HepG2 (cell line): Measurements from ENCODE around the gene SMARCA4. TPM values are rescaled to one million over a fixed set of nuclear protein-coding genes. Genes with fewer than 3 reads are reported as not detected.

Source experiments
- ATAC-seq: fragments of 200-7000 bp; cut with Tn5 transposase; 3 replicates; pipeline ENCODE4 v1.9.1; 2020; ENCODE audit warnings: mild to moderate bottlenecking, moderate library complexity
- BruUV-seq: library from RNA; stranded (reverse); fragments of 400-500 nt; replicated peaks from 2 replicates; lab custom pipeline; 2021; lab: Mats Ljungman, UMichigan
- CTCF ChIA-PET: fragments of 300-600 bp; formaldehyde crosslinking; extraction: SDS; loops from one replicate; lab custom pipeline; 2021; ENCODE audit warnings: low total read pairs, inconsistent platforms, low intra/inter-chr PET ratio; lab: Yijun Ruan, JAX
- POLR2A ChIA-PET: fragments of 350-600 bp; sonication (Branson Sonifier 250); formaldehyde crosslinking; loops from one replicate; lab custom pipeline; 2020; ENCODE audit warnings: antibody characterized with exemption, inconsistent platforms; lab: Yijun Ruan, JAX
- DNase-seq: peaks from one replicate; pipeline ENCODE4 v3.0.0-alpha.2; 2015; ENCODE audit warnings: low spot score
- FAIRE-seq: peaks from 3 replicates; lab custom pipeline; 2011; peaks lifted over from hg19 to GRCh38; lab: Jason Lieb, UNC
- H2AFZ ChIP-seq: one replicate; pipeline ENCODE4 v1.6.1; 2011; ENCODE audit warnings: low read length, inconsistent platforms
- H3K27ac ChIP-seq: fragments of 300-600 bp; 3 replicates; pipeline ENCODE4 v1.8.0; 2011; ENCODE audit warnings: mixed run types, mild to moderate bottlenecking, mixed read lengths, low read length, inconsistent platforms; ENCODE audit not compliant: insufficient read depth; ENCODE audit errors: extremely low read length
- H3K27me3 ChIP-seq, 2 experiments: fragments of 200-600 bp in 1 of 2; 2 replicates in 1 of 2; 3 replicates in 1 of 2; pipeline versions ENCODE4 v1.6.0 to v1.8.0; 2011; ENCODE audit warnings: low read length in 2 of 2, mild to moderate bottlenecking in 2 of 2, moderate library complexity in 2 of 2, inconsistent platforms in 1 of 2; ENCODE audit not compliant: insufficient read depth in 2 of 2, control insufficient read depth in 1 of 2
- H3K36me3 ChIP-seq, 2 experiments: fragments of 200-600 bp in 1 of 2; replicated peaks in 1 of 2; 2 replicates in 1 of 2; 3 replicates in 1 of 2; pipeline versions ENCODE4 v1.5.1 to v1.8.0; 2011; ENCODE audit warnings: low read length in 2 of 2, inconsistent platforms in 1 of 2; ENCODE audit not compliant: insufficient read depth in 2 of 2, control insufficient read depth in 1 of 2
- H3K4me1 ChIP-seq: 2 replicates; pipeline ENCODE4 v1.5.1; 2012; ENCODE audit warnings: low read length, inconsistent platforms; ENCODE audit not compliant: insufficient read depth
- H3K4me2 ChIP-seq: 2 replicates; pipeline ENCODE4 v1.6.0; 2011; ENCODE audit warnings: low read depth, low read length, inconsistent platforms
- H3K4me3 ChIP-seq, 3 experiments: fragments of 200-600 bp in 1 of 3; sonication (generic), shearing (Covaris generic) in 1 of 3; replicated peaks in 1 of 3; 2 replicates each; pipeline ENCODE4 v1.5.1; 2011 to 2016; ENCODE audit warnings: low read length in 3 of 3, inconsistent platforms in 2 of 3, low read depth in 2 of 3, mild to moderate bottlenecking in 2 of 3, control low read depth in 1 of 3, mixed read lengths in 1 of 3; ENCODE audit not compliant: insufficient read depth in 1 of 3
- H3K79me2 ChIP-seq: one replicate; pipeline ENCODE4 v1.6.1; 2011; ENCODE audit warnings: low read length, inconsistent platforms; ENCODE audit not compliant: insufficient read depth
- H3K9ac ChIP-seq: 2 replicates; pipeline ENCODE4 v1.6.0; 2011; ENCODE audit warnings: mild to moderate bottlenecking, low read depth, low read length, inconsistent platforms; ENCODE audit not compliant: insufficient read depth
- H3K9me3 ChIP-seq: 2 replicates; pipeline ENCODE4 v1.5.1; 2012; ENCODE audit warnings: mild to moderate bottlenecking, low read length
- H4K20me1 ChIP-seq: 2 replicates; pipeline ENCODE4 v1.6.0; 2011; ENCODE audit warnings: inconsistent platforms, mild to moderate bottlenecking, low read length, moderate library complexity; ENCODE audit not compliant: insufficient read depth
- ETV6 ChIP-seq: sonication (generic); formaldehyde crosslinking; conservative IDR thresholded peaks from 2 replicates; pipeline ENCODE4 v1.4.0; 2020; ENCODE audit warnings: missing genetic modification reagents
- FOXK1 ChIP-seq: sonication (generic); formaldehyde crosslinking; IDR thresholded peaks from 2 replicates; pipeline ENCODE4 v1.4.0; 2020; ENCODE audit warnings: low read depth, missing genetic modification reagents, borderline replicate concordance
- HNF4A ChIP-seq: sonication (generic); formaldehyde crosslinking; IDR thresholded peaks from 2 replicates; pipeline ENCODE4 v1.4.0; 2020; ENCODE audit warnings: missing genetic modification reagents
- KDM6A ChIP-seq: IDR thresholded peaks from 2 replicates; pipeline ENCODE4 v1.6.1; 2016; ENCODE audit warnings: low read depth
- ONECUT2 ChIP-seq: sonication (generic); formaldehyde crosslinking; IDR thresholded peaks from 2 replicates; pipeline ENCODE4 v1.4.0; 2020; ENCODE audit warnings: missing genetic modification reagents
- PHF20 ChIP-seq: sonication (generic); formaldehyde crosslinking; IDR thresholded peaks from 2 replicates; pipeline ENCODE4 v1.5.0; 2020; ENCODE audit warnings: mild to moderate bottlenecking, missing genetic modification reagents
- RELA ChIP-seq: sonication (generic); formaldehyde crosslinking; IDR thresholded peaks from 2 replicates; pipeline ENCODE4 v1.4.0; 2020; ENCODE audit warnings: missing genetic modification reagents
- SMAD1 ChIP-seq: sonication (generic); formaldehyde crosslinking; IDR thresholded peaks from 2 replicates; pipeline ENCODE4 v1.4.0; 2020; ENCODE audit warnings: missing genetic modification reagents, low read depth, mild to moderate bottlenecking, borderline replicate concordance
- SP140L ChIP-seq: sonication (generic); formaldehyde crosslinking; IDR thresholded peaks from 2 replicates; pipeline ENCODE4 v1.4.0; 2020; ENCODE audit warnings: missing genetic modification reagents, borderline replicate concordance
- ZBTB20 ChIP-seq: sonication (generic); formaldehyde crosslinking; IDR thresholded peaks from 2 replicates; pipeline ENCODE4 v1.8.1; 2023; ENCODE audit warnings: missing genetic modification reagents, low read depth, mild to moderate bottlenecking, borderline replicate concordance
- ZNF264 ChIP-seq: sonication (generic); formaldehyde crosslinking; IDR thresholded peaks from 2 replicates; pipeline ENCODE4 v1.4.0; 2020; ENCODE audit warnings: missing genetic modification reagents
- ZNF34 ChIP-seq: sonication (generic); formaldehyde crosslinking; IDR thresholded peaks from 2 replicates; pipeline ENCODE4 v1.4.0; 2020; ENCODE audit warnings: mild to moderate bottlenecking, missing genetic modification reagents, borderline replicate concordance
- ZZZ3 ChIP-seq: sonication (generic); formaldehyde crosslinking; IDR thresholded peaks from 2 replicates; pipeline ENCODE4 v1.4.0; 2020; ENCODE audit warnings: missing genetic modification reagents, mild to moderate bottlenecking, borderline replicate concordance
- WGBS: methylation state at CpG from one replicate; pipeline ENCODE4 v1.1.6; 2017; ENCODE audit warnings: low lambda C conversion rate; 5-methylcytosine and 5-hydroxymethylcytosine counted together
- in situ Hi-C: cut with HindIII; loops from 2 replicates; pipeline ENCODE4 v1.10.0; 2017; ENCODE audit warnings: low pct_unique_long_range_greater_than_20kb; ENCODE audit not compliant: extremely low pct_ligation_motif_present
- intact Hi-C: fragments of 100-400 bp; cut with micrococcal nuclease; formaldehyde crosslinking; loops from one replicate; pipeline ENCODE4 v1.10.0; 2022; ENCODE audit not compliant: unreplicated experiment
- polyA plus RNA-seq, 8 experiments: library from polyadenylated mRNA; depleted of rRNA in 3 of 8; stranded (reverse) in 7 of 8; unstranded in 1 of 8; fragments of >200 nt; fragmentation: Illumina TruSeq in 4 of 8; extraction: Trizol in 4 of 8; gene quantifications; 2 replicates each; pipeline versions ENCODE4 v1.2.1 to v1.2.3, GENCODE V29; 2011 to 2016; ENCODE audit warnings: low read depth in 4 of 8, missing spikeins in 1 of 8, mixed read lengths in 1 of 8; ENCODE audit not compliant: insufficient read depth in 1 of 8
- total RNA-seq, 5 experiments: library from RNA; depleted of rRNA; stranded (reverse); fragments of >200 nt; fragmentation: Illumina TruSeq; extraction: Trizol; gene quantifications; 2 replicates each; pipeline ENCODE4 v1.2.3, GENCODE V29; 2016; ENCODE audit warnings: low read depth in 1 of 5
- TF ChIP-seq, protein P1 (sequence below): sonication (generic); formaldehyde crosslinking; IDR thresholded peaks from 2 replicates; pipeline ENCODE4 v1.9.0; 2022; ENCODE audit warnings: low read depth, missing genetic modification reagents
- TF ChIP-seq, protein P2 (sequence below): sonication (generic); formaldehyde crosslinking; IDR thresholded peaks from 2 replicates; pipeline ENCODE4 v1.8.0; 2022; ENCODE audit warnings: missing genetic modification reagents, mild to moderate bottlenecking, moderate library complexity, borderline replicate concordance

SMARCA4 gene
- total and polyA plus RNA-seq, 2 of the 13 experiments (the other 11 are each of a cell fraction or from before 2014, with no cell fraction given): 25.4 to 45.9 TPM

DNA sequence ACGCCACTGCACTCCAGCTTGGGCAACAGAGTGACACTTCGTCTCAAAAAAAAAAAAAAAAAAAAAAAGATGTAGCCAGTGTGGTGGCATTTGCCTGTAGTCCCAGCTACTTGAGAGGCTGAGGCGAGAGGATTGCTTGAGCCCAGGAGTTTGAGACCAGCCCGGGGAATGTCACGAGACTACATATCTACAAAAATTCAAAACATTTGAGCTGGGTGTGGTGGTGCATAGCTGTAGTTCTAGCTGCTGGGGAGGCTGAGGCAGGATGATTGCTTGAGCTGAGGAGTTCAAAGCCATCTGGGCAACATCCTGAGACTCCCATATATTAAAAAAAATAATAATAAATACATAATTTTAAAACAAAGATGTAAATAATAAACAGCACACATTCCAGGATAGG is 46.6 kb downstream of the SMARCA4 start:
- Histone ChIP-seq H3K27ac (no peak overlapping the region), H3K4me2 (no peak overlapping the region), H4K20me1 (no peaks in the 10 kb centered on the region), H3K27me3 (no peaks in the 10 kb centered on the region), H3K36me3 (peaks cover 16 to 60% of the 10 kb centered on the region in 2 experiments), H3K4me3 (no peak overlapping the region), H2AFZ (no peak overlapping the region), H3K4me1 (no peaks in the 10 kb centered on the region), H3K9me3 (no peaks in the 10 kb centered on the region), H3K79me2 (no peaks in the 10 kb centered on the region), H3K9ac (no peak overlapping the region)
- no TSS peak for BruUV-seq
- POLR2A ChIA-PET: no interaction called here
- FAIRE-seq (no peak), DNase-seq (no peak), ATAC-seq (no peak)
- TF ChIP-seq ZZZ3 (CRISPR knock-in tag) (no peak), FOXK1 (CRISPR knock-in tag) (no peak), SP140L (CRISPR knock-in tag) (no peak), PHF20 (CRISPR knock-in tag) (no peak), ZNF264 (CRISPR knock-in tag) (no peak), HNF4A (CRISPR knock-in tag) (no peak), ZNF34 (CRISPR knock-in tag) (no peak), RELA (no peak), ONECUT2 (CRISPR knock-in tag) (no peak), ZBTB20 (CRISPR knock-in tag) (no peak), KDM6A (CRISPR knock-in tag) (no peak), ETV6 (no peak), SMAD1 (no peak)
- TF ChIP-seq, protein P1, sequence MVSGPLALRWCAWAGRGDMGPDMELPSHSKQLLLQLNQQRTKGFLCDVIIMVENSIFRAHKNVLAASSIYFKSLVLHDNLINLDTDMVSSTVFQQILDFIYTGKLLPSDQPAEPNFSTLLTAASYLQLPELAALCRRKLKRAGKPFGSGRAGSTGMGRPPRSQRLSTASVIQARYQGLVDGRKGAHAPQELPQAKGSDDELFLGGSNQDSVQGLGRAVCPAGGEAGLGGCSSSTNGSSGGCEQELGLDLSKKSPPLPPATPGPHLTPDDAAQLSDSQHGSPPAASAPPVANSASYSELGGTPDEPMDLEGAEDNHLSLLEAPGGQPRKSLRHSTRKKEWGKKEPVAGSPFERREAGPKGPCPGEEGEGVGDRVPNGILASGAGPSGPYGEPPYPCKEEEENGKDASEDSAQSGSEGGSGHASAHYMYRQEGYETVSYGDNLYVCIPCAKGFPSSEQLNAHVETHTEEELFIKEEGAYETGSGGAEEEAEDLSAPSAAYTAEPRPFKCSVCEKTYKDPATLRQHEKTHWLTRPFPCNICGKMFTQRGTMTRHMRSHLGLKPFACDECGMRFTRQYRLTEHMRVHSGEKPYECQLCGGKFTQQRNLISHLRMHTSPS: no peak
- TF ChIP-seq, protein P2, sequence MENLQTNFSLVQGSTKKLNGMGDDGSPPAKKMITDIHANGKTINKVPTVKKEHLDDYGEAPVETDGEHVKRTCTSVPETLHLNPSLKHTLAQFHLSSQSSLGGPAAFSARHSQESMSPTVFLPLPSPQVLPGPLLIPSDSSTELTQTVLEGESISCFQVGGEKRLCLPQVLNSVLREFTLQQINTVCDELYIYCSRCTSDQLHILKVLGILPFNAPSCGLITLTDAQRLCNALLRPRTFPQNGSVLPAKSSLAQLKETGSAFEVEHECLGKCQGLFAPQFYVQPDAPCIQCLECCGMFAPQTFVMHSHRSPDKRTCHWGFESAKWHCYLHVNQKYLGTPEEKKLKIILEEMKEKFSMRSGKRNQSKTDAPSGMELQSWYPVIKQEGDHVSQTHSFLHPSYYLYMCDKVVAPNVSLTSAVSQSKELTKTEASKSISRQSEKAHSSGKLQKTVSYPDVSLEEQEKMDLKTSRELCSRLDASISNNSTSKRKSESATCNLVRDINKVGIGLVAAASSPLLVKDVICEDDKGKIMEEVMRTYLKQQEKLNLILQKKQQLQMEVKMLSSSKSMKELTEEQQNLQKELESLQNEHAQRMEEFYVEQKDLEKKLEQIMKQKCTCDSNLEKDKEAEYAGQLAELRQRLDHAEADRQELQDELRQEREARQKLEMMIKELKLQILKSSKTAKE (CRISPR knock-in tag): no peak
- CTCF ChIA-PET: no interaction called here
- in situ Hi-C loops: no loop called here
- intact Hi-C loops: no loop called here
- WGBS: 94% methylated on average over 5 of the region's 5 CpGs
